Middle frontal gyrus (tissue), 1 donor: Measurements from ENCODE around the gene KANSL2.
A peak's percentile ranks its signal among the peaks of the same experiment; 100 is the strongest.
"Not testable (repeated sequence)": the region's sequence is repeated elsewhere in the genome, so short reads cannot be mapped to it uniquely, and the experiment has no call there.

Source experiments
- DNase-seq: peaks from one replicate; pipeline ENCODE4 v3.0.0-alpha.2; 2015; ENCODE audit warnings: low spot score; ENCODE audit errors: extremely low spot score

KANSL2 gene

GRCh38 chr12:48681710-48682532, at the start of gene KANSL2:
Gene KANSL2, minus strand, starts transcription at chr12:48682238. Its CDS starts 606 bp downstream, at chr12:48681632.
- peak; percentile 98 for DNase-seq

- no peak for DNase-seq
These were observed 46.8 kb upstream of the KANSL2 start for GRCh38 chr12:48728807-48729206.

- not testable (repeated sequence) for DNase-seq
These were observed 38.7 kb upstream of the KANSL2 start for GRCh38 chr12:48720737-48721136.

- not testable (repeated sequence) for DNase-seq
These were observed 38.1 kb upstream of the KANSL2 start for GRCh38 chr12:48720171-48720570.

- DNase-seq = not testable (repeated sequence)
These were observed 37.0 kb upstream of the KANSL2 start for GRCh38 chr12:48719002-48719401.

GRCh38 chr12:48717252-48717695, 35.2 kb upstream of the KANSL2 start:
- DNase-seq = no peak

GRCh38 chr12:48716493-48717251, 34.6 kb upstream of the KANSL2 start, which contains the start of gene CCNT1:
Gene CCNT1, minus strand, starts transcription at chr12:48716707. Its CDS starts 32 bp downstream, at chr12:48716675.
- DNase-seq = peak; percentile 99

GRCh38 chr12:48716168-48716492, 34.1 kb upstream of the KANSL2 start:
- no peak for DNase-seq

- DNase-seq = no peak
These were observed 30.2 kb upstream of the KANSL2 start for GRCh38 chr12:48712209-48712608.

- not testable (repeated sequence) for DNase-seq
These were observed 16.8 kb upstream of the KANSL2 start for GRCh38 chr12:48698822-48699221.

GRCh38 chr12:48696626-48697025, 14.6 kb upstream of the KANSL2 start:
- no peak for DNase-seq

GRCh38 chr12:48695859-48696258, 13.8 kb upstream of the KANSL2 start:
- no peak for DNase-seq

GRCh38 chr12:48694038-48694437, 12.0 kb upstream of the KANSL2 start:
- no peak for DNase-seq

GRCh38 chr12:48693572-48693971, 11.5 kb upstream of the KANSL2 start:
- DNase-seq = no peak

- DNase-seq = no peak
These were observed 9.9 kb upstream of the KANSL2 start for GRCh38 chr12:48691826-48692487.

GRCh38 chr12:48690990-48691389, 9.0 kb upstream of the KANSL2 start:
- no peak for DNase-seq

GRCh38 chr12:48690436-48690835, 8.4 kb upstream of the KANSL2 start:
- no peak for DNase-seq

- no peak for DNase-seq
These were observed 6.8 kb upstream of the KANSL2 start for GRCh38 chr12:48688836-48689235.

- DNase-seq = no peak
These were observed 5.6 kb upstream of the KANSL2 start for GRCh38 chr12:48687592-48687991.

- DNase-seq = no peak
These were observed 4.7 kb upstream of the KANSL2 start for GRCh38 chr12:48686615-48687334.

- no peak for DNase-seq
These were observed 4.1 kb upstream of the KANSL2 start for GRCh38 chr12:48686037-48686595.
